Measurements from ENCODE around the gene LPGAT1. TPM values are rescaled to one million over a fixed set of nuclear protein-coding genes. Genes with fewer than 3 reads are reported as not detected.

The LPGAT1 gene
- polyA plus RNA-seq, 5 donors: 14.8 to 23.5 (median 17.7) TPM

GRCh38 chr1:211775170-211775569, 55.4 kb downstream of the LPGAT1 start:
- DNase-seq: no peak

DNA sequence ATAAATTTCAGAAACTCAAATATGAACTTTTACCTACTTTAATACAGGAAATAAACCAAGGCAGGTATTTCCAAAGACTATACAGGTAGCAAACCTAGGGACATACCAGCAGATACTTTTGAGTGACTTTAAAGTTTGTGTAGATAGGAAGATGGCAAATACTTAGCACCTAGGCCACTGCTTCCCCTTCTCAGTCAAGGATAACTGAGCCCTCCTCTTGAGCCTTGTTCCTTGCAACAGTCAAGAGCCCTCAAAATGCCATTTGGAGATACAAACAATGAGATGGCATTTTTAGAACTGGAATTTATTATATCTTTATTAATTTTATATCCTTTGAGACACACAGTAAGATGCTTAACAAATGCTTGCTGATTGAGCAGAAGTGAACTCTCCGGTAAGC, 65.9 kb downstream of the LPGAT1 start:
- DNase-seq: no peak

DNA sequence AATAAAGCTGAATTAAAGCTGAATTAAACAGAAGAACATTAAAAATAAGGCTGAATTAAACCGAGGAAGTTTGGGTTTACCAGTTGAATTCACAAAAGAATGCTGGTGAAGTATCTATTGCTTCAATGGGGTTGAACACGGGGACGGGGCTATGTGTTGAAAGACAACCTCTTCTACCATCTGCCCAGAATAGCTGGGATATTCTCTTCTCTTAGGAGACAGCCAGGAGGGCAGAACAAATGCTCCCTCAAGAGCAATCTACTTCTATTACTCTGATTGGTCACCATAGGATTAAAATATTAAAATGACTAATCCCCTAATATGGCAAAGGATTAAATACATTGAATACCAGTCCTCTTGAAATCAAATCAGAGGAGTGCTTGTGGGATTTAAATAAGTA, 68.4 kb downstream of the LPGAT1 start:
- no peak for DNase-seq

- no peak for DNase-seq
Measured at GRCh38 chr1:211761400-211761799, 69.2 kb downstream of the LPGAT1 start.

- no peak for DNase-seq
Measured at GRCh38 chr1:211756471-211757020, 74.0 kb downstream of the LPGAT1 start.

GRCh38 chr1:211753649-211754251, 76.8 kb downstream of the LPGAT1 start:
- no peak for DNase-seq

DNA sequence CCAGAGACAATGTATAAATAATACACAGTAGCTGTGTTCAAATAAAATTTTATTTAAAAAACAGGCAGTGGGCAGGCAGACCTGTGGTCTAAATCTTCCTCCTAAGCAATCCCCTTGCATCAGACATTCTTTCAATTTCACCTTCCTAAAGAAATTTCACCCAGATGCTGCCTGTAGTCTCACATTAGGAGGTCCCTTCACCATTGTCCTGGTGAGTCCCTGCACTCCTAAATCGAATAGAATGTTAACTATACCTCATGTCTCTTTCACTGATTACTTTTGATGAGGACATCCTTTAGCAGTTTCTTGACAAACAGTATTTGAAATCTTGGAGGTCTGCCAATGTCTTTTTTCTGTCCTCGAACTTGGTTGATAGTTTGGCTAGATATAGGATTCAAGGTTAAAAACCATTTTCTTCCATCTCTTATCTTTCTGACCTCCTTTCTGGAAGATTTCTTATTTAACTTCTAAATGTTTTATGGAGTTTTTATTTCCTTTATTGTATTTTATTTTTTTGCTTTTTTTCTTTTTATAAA, 77.5 kb downstream of the LPGAT1 start:
- DNase-seq: no peak

- DNase-seq: no peak
Measured at GRCh38 chr1:211752317-211752716, 78.2 kb downstream of the LPGAT1 start.

DNA sequence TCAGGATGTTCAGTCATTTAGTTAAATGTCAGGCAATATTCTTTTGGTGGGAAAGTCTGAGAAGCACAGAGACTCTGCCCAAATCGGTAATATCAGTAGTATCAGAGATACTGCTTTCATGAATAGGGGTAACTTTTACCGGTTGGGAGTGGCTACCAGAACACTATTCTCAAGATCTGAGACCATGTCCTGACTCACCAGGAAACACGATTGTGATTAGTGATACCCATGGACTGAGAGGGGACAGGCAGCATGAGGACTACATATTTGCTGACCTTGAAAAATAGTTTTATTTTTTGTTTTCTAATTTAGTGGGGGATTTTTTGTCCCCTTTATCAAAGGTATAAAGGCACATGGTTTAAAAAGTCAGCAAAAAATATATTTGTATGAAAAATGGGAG, 79.1 kb downstream of the LPGAT1 start:
- no peak for DNase-seq

DNA sequence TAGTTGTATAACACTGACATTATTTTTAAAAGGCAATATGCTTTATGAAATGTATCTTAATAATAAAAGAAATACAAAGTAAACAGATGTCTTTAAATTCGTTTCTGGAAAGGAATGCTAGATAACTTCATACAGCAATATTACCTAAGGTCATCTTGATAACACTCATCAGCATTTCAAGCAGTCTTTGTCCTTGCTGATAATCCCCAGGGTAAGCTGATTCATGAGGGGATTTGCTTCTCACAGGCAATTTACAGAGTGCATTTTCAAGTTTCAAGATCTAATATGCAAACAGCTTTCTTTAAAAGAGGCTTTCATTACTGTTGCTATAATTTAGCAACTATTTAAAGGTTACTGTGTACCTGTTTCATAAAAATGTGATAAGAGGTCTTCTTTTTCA, 80.0 kb downstream of the LPGAT1 start:
- DNase-seq: no peak

- no peak for DNase-seq
Measured at GRCh38 chr1:211749251-211749650, 81.3 kb downstream of the LPGAT1 start.

DNA sequence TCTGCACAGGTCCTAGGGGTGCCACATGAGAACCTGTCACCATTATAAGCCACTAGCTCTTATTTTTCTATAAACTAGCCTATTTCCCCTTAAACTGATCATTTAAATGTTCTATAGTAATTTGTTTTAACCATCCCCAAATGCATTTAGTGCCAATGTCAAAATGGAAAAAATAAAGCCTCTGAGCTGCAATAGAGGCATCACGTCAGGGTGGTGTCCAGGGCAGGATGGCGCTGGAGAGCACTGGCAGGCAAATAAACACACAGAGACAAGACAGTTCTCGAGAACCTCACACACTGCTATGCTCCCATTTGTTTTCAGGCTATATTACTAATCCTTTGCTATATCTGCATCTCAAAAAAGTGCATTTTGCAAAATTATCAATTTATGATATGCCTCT, 81.8 kb downstream of the LPGAT1 start:
- DNase-seq: no peak

DNA sequence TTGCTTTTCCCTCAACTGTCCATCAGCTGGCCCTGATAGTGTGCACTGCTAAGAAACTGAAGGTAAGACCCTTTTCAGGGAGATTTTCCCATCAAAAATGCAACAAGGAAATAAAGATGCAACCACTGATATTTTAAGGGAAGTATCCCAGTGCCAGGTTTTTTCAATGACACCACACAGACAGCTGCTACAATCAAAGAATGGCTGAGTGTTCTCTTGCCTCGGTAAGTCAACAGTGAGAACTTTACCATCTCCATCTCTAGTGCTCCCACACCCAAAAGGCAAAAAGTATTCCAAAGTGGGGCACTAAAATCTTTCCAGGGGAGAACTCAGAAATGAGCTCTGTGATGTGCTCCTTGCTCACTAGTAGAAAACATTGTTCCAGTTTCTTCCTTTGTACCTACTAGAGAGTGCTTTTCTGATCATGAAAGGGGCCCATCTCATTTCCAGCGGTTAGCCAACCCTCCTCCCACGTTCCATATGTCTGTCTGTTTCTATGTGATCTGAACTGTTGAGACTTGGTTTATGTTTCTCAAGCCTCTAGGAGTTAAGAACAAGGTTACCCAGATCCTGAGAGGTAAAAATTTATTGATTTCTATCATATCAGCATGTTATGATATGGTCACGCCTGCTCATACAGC, 87.6 kb downstream of the LPGAT1 start:
- no peak for DNase-seq

GRCh38 chr1:211742272-211742671, 88.3 kb downstream of the LPGAT1 start:
- no peak for DNase-seq

DNA sequence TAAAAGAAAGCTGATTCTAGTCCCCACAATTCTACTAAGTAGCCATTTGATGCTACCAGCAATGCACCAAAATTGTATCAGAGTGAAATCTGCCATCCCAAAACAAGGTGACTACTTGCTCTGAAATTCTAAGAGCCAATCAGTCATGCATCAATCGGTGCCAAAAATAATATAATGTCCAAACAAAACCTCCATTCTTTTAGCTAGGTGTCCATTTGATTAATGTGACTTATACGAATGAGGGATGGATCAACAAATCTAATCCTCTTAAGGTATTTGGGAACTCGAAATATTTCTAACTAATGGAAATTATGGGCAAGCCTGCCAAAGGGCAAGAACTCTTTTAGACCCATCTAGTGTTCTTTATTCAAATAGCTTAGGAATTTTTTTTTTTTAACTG, 88.8 kb downstream of the LPGAT1 start:
- no peak for DNase-seq

- no peak for DNase-seq
Measured at GRCh38 chr1:211741116-211741515, 89.4 kb downstream of the LPGAT1 start.

- no peak for DNase-seq
Measured at GRCh38 chr1:211739671-211740411, 90.7 kb downstream of the LPGAT1 start.

GRCh38 chr1:211738691-211739301, 91.8 kb downstream of the LPGAT1 start:
- DNase-seq: no peak

GRCh38 chr1:211738096-211738690, 92.4 kb downstream of the LPGAT1 start:
- no peak for DNase-seq

GRCh38 chr1:211737115-211738035, 93.2 kb downstream of the LPGAT1 start:
- no peak for DNase-seq
